Heart left ventricle (tissue), 16 donors: ENCODE data around the gene TREH. TPM values are rescaled to one million over a fixed set of nuclear protein-coding genes. Genes with fewer than 3 reads are reported as not detected.
A peak's percentile ranks its signal among the peaks of the same experiment; 100 is the strongest.

Experiments used
- ATAC-seq, 4 donors: fragments of 200-7000 bp; cut with Tn5 transposase; one replicate each; pipeline ENCODE4 v1.9.1; 2020 to 2022; ENCODE audit warnings: moderate library complexity in 4 of 4, mild to moderate bottlenecking in 3 of 4, moderate number of reproducible peaks in 1 of 4
- DNase-seq, 5 donors: peaks; one replicate each; pipeline ENCODE4 v3.0.0-alpha.2; 2020
- H3K27ac ChIP-seq, 12 donors: fragments of 200-600 bp; sonication (generic) in 4 of 12; one replicate each; pipeline versions ENCODE4 v1.5.0 to v1.8.0; 2016 to 2022; ENCODE audit warnings: mild to moderate bottlenecking in 2 of 12
- H3K27me3 ChIP-seq, 9 donors: fragments of 200-600 bp; sonication (generic) in 2 of 9; one replicate each; pipeline versions ENCODE4 v1.5.1 to v1.8.0; 2016 to 2022; ENCODE audit warnings: mild to moderate bottlenecking in 3 of 9
- H3K36me3 ChIP-seq, 9 donors: fragments of 200-600 bp; sonication (generic) in 2 of 9; one replicate each; pipeline versions ENCODE4 v1.5.0 to v1.8.0; 2018 to 2022; ENCODE audit warnings: mild to moderate bottlenecking in 2 of 9
- H3K4me1 ChIP-seq, 12 donors: fragments of 200-600 bp; sonication (generic) in 4 of 12; one replicate each; pipeline versions ENCODE4 v1.5.0 to v1.8.0; 2016 to 2022; ENCODE audit warnings: mild to moderate bottlenecking in 3 of 12
- H3K4me3 ChIP-seq, 12 donors: fragments of 200-600 bp; sonication (generic) in 4 of 12; one replicate each; pipeline versions ENCODE4 v1.5.0 to v1.8.0; 2017 to 2022; ENCODE audit warnings: mild to moderate bottlenecking in 9 of 12, moderate library complexity in 4 of 12
- H3K9me3 ChIP-seq, 12 donors: fragments of 200-600 bp; sonication (generic) in 4 of 12; one replicate each; pipeline versions ENCODE4 v1.5.0 to v1.8.0; 2016 to 2022; ENCODE audit warnings: mild to moderate bottlenecking in 1 of 12
- CTCF ChIP-seq, 12 donors: fragments of 200-600 bp; sonication (generic) in 4 of 12; IDR thresholded peaks; one replicate each; pipeline versions ENCODE4 v1.5.0 to v1.8.0; 2018 to 2022; ENCODE audit warnings: antibody characterized with exemption in 12 of 12, mild to moderate bottlenecking in 5 of 12
- POLR2A ChIP-seq, 2 donors: fragments of 450-650 bp; IDR thresholded peaks; one replicate each; pipeline ENCODE4 v1.6.1; 2017; ENCODE audit warnings: antibody characterized with exemption in 2 of 2, mild to moderate bottlenecking in 2 of 2, moderate library complexity in 2 of 2
- WGBS, 4 donors: extraction: QIAGEN DNeasy Blood & Tissue Kit in 2 of 4; methylation state at CpG; one replicate each; pipeline versions ENCODE4 v1.1.5 to v1.1.7; 2013 to 2018; 5-methylcytosine and 5-hydroxymethylcytosine counted together
- intact Hi-C, 10 donors: fragments of 100-400 bp; cut with DNase I; formaldehyde crosslinking; loops; one replicate each; pipeline versions ENCODE4 v1.11.1 to v1.14.2; 2022
- polyA plus RNA-seq, 2 donors: library from polyadenylated mRNA; stranded (reverse); fragments of 200-250 nt; gene quantifications; one replicate each; pipeline ENCODE4 v1.2.3, GENCODE V29; 2013
- total RNA-seq, 9 donors: library from RNA; depleted of rRNA in 2 of 9; stranded (reverse); fragments of >200 nt in 2 of 9; fragmentation: NEBNext Ultra II Directional in 3 of 9; extraction: Animal tissue kit (Norgen Biotek cat#: 25700) in 3 of 9; gene quantifications; one replicate each; pipeline versions ENCODE4 v1.1.0 to v1.2.4, GENCODE V29; 2016 to 2023
- donor health status: ischemic (EF 13 %, LVEDD 7.1; RV severe dilation, severe dysfunction).
- donor health status: healthy with polysubstance abuse.
- donor health status: DM: no; HTN: yes; CAD: no.
- donor health status: DM: no; HTN: no; CAD: no.
- donor health status: ischemic (EF 25% LVEDD 6.9; RV normal size, moderate dysfunction).
- donor health status: ischemic (EF 25% LVEDD 5.7; RV mildly dilated, moderate dysfunction).
- donor health status: healthy.
- donor health status: DM: yes; HTN: yes; CAD: no.
- donor health status: ischemic (EF 35%, LVEDD 5.7; RV mildly dilated, moderate dysfunction).
- donor health status: nonischemic (EF 11% LVEDD 7.7; RV severe dilation, severe dysfunction).
- donor health status: DM: yes; HTN: yes; CAD: no.
- donor health status: PGD.
- donor health status: ischemic (EF 29% LVEDD 5.4; RV normal size, mild dysfunction).
- donor health status: nonischemic (EF 23%, LVEDD 6.1; RV moderate dilation, normal function).

Gene TREH
- total and polyA plus RNA-seq, 11 donors: 0.17 to 1.7 TPM; not detected in 9

GRCh38 chr11:118628432-118628831 lies 51.0 kb downstream of the TREH start:
- TF ChIP-seq POLR2A (IDR thresholded peaks at IDR 0.05): no peak
- H3K27ac ChIP-seq: peak overlapping the region in 10 of 12 donors; percentile 32 to 81 (median 58)
- ATAC-seq: peak; percentile 32 to 79 (median 48)
- intact Hi-C loops: no loop called here
- H3K4me1 ChIP-seq: peaks cover 0 to 82% (median 53%) of the 10 kb centered on the region in 12 donors
- WGBS, 4 donors: 32 to 61% (median 53%) methylated on average over 13 of the region's 13 CpGs
- no peaks in the 10 kb centered on the region for H3K27me3 ChIP-seq
- DNase-seq: peak in 4 of 5 donors; percentile 47 to 91 (median 84)
- peaks cover 8 to 97% (median 87%) of the 10 kb centered on the region in 9 donors for H3K36me3 ChIP-seq
- H3K9me3 ChIP-seq: no peaks in the 10 kb centered on the region
- no peak overlapping the region for H3K4me3 ChIP-seq

- Histone ChIP-seq H3K27ac (peak overlapping the region in 10 of 12 donors; percentile 32 to 81 (median 58)), H3K36me3 (peaks cover 8 to 97% (median 83%) of the 10 kb centered on the region in 9 donors)
Observed at GRCh38 chr11:118628031-118628430, 51.4 kb downstream of the TREH start.

GRCh38 chr11:118627566-118627965 lies 51.9 kb downstream of the TREH start:
- Histone ChIP-seq H3K36me3 (peaks cover 8 to 94% (median 78%) of the 10 kb centered on the region in 9 donors), H3K27me3 (no peaks in the 10 kb centered on the region), H3K9me3 (no peaks in the 10 kb centered on the region), H3K27ac (peak overlapping the region in 9 of 12 donors; percentile 32 to 81 (median 63)), H3K4me3 (no peak overlapping the region), H3K4me1 (peaks cover 0 to 82% (median 54%) of the 10 kb centered on the region in 12 donors)
- TF ChIP-seq CTCF (IDR thresholded peaks at IDR 0.05) (no peak), POLR2A (IDR thresholded peaks at IDR 0.05) (no peak)
- ATAC-seq: no peak
- DNase-seq: no peak
- intact Hi-C loops: no loop called here
- 86 to 100% (median 90%) methylated on average over 7 to 10 of the region's 10 CpGs for WGBS, 4 donors

More at GRCh38 chr11:118628031-118628430, 51.4 kb downstream of the TREH start:
- Histone ChIP-seq H3K4me3 (no peak overlapping the region), H3K9me3 (no peaks in the 10 kb centered on the region), H3K27me3 (no peaks in the 10 kb centered on the region), H3K4me1 (peaks cover 0 to 82% (median 53%) of the 10 kb centered on the region in 12 donors)
- intact Hi-C loops: no loop called here
- no peak for ATAC-seq
- WGBS, 4 donors: 74 to 94% (median 87%) methylated on average over 15 to 20 of the region's 20 CpGs
- no peak for DNase-seq
- TF ChIP-seq POLR2A (IDR thresholded peaks at IDR 0.05) (no peak), CTCF (IDR thresholded peaks at IDR 0.05) (no peak)

GRCh38 chr11:118625976-118626375 lies 53.5 kb downstream of the TREH start:
- Histone ChIP-seq H3K4me3 (no peak overlapping the region), H3K27ac (no peak overlapping the region), H3K27me3 (no peaks in the 10 kb centered on the region), H3K9me3 (no peaks in the 10 kb centered on the region), H3K4me1 (peaks cover 3 to 84% (median 63%) of the 10 kb centered on the region in 12 donors), H3K36me3 (peaks cover 4 to 82% (median 62%) of the 10 kb centered on the region in 9 donors)
- intact Hi-C loops: no loop called here
- WGBS, 4 donors: 84 to 88% (median 86%) methylated on average over 2 of the region's 2 CpGs
- ATAC-seq (no peak), DNase-seq (peak in 1 of 5 donors; percentile 19)
- TF ChIP-seq CTCF (IDR thresholded peaks at IDR 0.05): no peak
- no peak for TF ChIP-seq POLR2A (IDR thresholded peaks at IDR 0.05)
